Endothelial cell (in vitro differentiated cells): Measurements from ENCODE around the gene FAM98A. TPM values are rescaled to one million over a fixed set of nuclear protein-coding genes. Genes with fewer than 3 reads are reported as not detected.

Experiments used
- DNase-seq: peaks from one replicate; pipeline ENCODE4 v3.0.0; 2021; ENCODE audit warnings: low spot score
- H3K27ac Mint-ChIP-seq: one replicate; pipeline ENCODE4 v1.8.0; 2021; ENCODE audit warnings: mixed read lengths, inconsistent platforms; ENCODE audit not compliant: unreplicated experiment
- H3K27me3 Mint-ChIP-seq: one replicate; pipeline ENCODE4 v1.8.0; 2021; ENCODE audit warnings: mild to moderate bottlenecking, moderate library complexity, mixed read lengths, inconsistent platforms; ENCODE audit not compliant: unreplicated experiment
- H3K36me3 Mint-ChIP-seq: one replicate; pipeline ENCODE4 v1.8.0; 2021; ENCODE audit warnings: mild to moderate bottlenecking, low read depth, mixed read lengths, inconsistent platforms; ENCODE audit not compliant: unreplicated experiment
- H3K4me1 Mint-ChIP-seq: one replicate; pipeline ENCODE4 v1.8.0; 2021; ENCODE audit warnings: mild to moderate bottlenecking, mixed read lengths, inconsistent platforms; ENCODE audit not compliant: unreplicated experiment
- H3K4me3 Mint-ChIP-seq: one replicate; pipeline ENCODE4 v1.8.0; 2021; ENCODE audit warnings: mild to moderate bottlenecking, mixed read lengths, inconsistent platforms; ENCODE audit not compliant: unreplicated experiment
- H3K9me3 Mint-ChIP-seq: one replicate; pipeline ENCODE4 v1.8.0; 2021; ENCODE audit warnings: mixed read lengths, inconsistent platforms; ENCODE audit not compliant: unreplicated experiment
- CTCF ChIP-seq: fragments of 200-600 bp; sonication (generic); IDR thresholded peaks from one replicate; pipeline ENCODE4 v1.5.0; 2021; ENCODE audit warnings: antibody characterized with exemption; ENCODE audit not compliant: unreplicated experiment
- total RNA-seq: library from RNA; stranded (reverse); fragmentation: NEBNext Ultra II Directional; extraction: Animal tissue kit (Norgen Biotek cat#: 25700); gene quantifications from one replicate; pipeline ENCODE4 v1.2.1, GENCODE V29; 2021; ENCODE audit not compliant: unreplicated experiment

FAM98A gene
- total RNA-seq, 1 donor from 2014 or later, result 47.9 TPM

GRCh38 chr2:33602201-33602830 lies 3.2 kb upstream of the FAM98A start:
- no peak overlapping the region for H3K4me3 Mint-ChIP-seq

GRCh38 chr2:33599943-33600192 lies 769 bp upstream of the FAM98A start:
- TF ChIP-seq CTCF, result no peak
- Mint-ChIP-seq H3K9me3 (no peaks in the 10 kb centered on the region), H3K36me3 (peaks cover 6% of the 10 kb centered on the region), H3K4me3 (peak overlapping the region; percentile 95), H3K4me1 (peaks cover 18% of the 10 kb centered on the region), H3K27ac (no peak overlapping the region), H3K27me3 (peaks cover 4% of the 10 kb centered on the region)
- DNase-seq, result no peak

More at GRCh38 chr2:33602201-33602830, 3.2 kb upstream of the FAM98A start:
- Mint-ChIP-seq H3K36me3 (no peaks in the 10 kb centered on the region), H3K27ac (no peak overlapping the region), H3K9me3 (no peaks in the 10 kb centered on the region), H3K4me1 (peaks cover 18% of the 10 kb centered on the region), H3K27me3 (peaks cover 4% of the 10 kb centered on the region)
- no peak for TF ChIP-seq CTCF
- DNase-seq, result no peak

GRCh38 chr2:33598561-33599174 lies 431 bp downstream of the FAM98A start:
- Mint-ChIP-seq H3K27me3 (peaks cover 4% of the 10 kb centered on the region), H3K9me3 (no peaks in the 10 kb centered on the region), H3K4me3 (peak overlapping the region; percentile 95), H3K36me3 (peaks cover 9% of the 10 kb centered on the region), H3K27ac (peak overlapping the region; percentile 78), H3K4me1 (peaks cover 18% of the 10 kb centered on the region)
- TF ChIP-seq CTCF, result no peak
- DNase-seq, result peak; percentile 23

GRCh38 chr2:33597026-33597425 lies 2.1 kb downstream of the FAM98A start:
- Mint-ChIP-seq H3K36me3 (peaks cover 20% of the 10 kb centered on the region), H3K9me3 (no peaks in the 10 kb centered on the region), H3K4me3 (no peak overlapping the region), H3K27me3 (peaks cover 6% of the 10 kb centered on the region), H3K4me1 (peaks cover 20% of the 10 kb centered on the region), H3K27ac (no peak overlapping the region)
- DNase-seq, result no peak
- TF ChIP-seq CTCF, result no peak

GRCh38 chr2:33595385-33595784 lies 3.7 kb downstream of the FAM98A start:
- DNase-seq, result no peak
- Mint-ChIP-seq H3K9me3 (no peaks in the 10 kb centered on the region), H3K27ac (peak overlapping the region; percentile 72), H3K4me1 (peaks cover 20% of the 10 kb centered on the region), H3K36me3 (peaks cover 20% of the 10 kb centered on the region), H3K27me3 (peaks cover 6% of the 10 kb centered on the region), H3K4me3 (no peak overlapping the region)
- no peak for TF ChIP-seq CTCF
